Activated CD8-positive, alpha-beta memory T cell treated with anti-CD3 and anti-CD28 coated beads for 4 hours (primary cell): ENCODE results near the gene PPM1H.
"Not testable (repeated sequence)": the region's sequence is repeated elsewhere in the genome, so short reads cannot be mapped to it uniquely, and the experiment has no call there.

Experiments used
- DNase-seq, 2 donors: peaks; one replicate each; pipeline ENCODE4 v3.0.0-alpha.2; 2020; ENCODE audit warnings: low read depth in 2 of 2

The PPM1H gene

DNA sequence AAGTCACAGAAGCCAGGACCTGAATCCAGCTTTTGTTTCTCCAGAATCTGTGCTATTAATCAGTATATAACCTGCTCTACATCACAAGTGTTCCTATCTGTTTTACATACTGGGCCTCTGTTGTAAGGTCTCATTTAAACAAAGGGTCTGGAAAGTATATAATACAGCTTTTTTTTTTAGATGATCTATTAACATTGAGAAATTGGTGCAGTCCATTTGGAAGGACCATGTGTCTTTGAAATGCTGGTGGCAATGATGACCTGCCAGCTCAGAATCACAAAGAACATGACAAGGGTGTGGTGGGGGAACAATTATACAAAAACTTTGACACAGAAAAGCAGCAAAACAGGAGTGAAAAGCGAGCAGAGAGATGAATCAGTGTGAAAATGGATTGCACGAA lies 164.6 kb downstream of the PPM1H start:
- DNase-seq: no peak

DNA sequence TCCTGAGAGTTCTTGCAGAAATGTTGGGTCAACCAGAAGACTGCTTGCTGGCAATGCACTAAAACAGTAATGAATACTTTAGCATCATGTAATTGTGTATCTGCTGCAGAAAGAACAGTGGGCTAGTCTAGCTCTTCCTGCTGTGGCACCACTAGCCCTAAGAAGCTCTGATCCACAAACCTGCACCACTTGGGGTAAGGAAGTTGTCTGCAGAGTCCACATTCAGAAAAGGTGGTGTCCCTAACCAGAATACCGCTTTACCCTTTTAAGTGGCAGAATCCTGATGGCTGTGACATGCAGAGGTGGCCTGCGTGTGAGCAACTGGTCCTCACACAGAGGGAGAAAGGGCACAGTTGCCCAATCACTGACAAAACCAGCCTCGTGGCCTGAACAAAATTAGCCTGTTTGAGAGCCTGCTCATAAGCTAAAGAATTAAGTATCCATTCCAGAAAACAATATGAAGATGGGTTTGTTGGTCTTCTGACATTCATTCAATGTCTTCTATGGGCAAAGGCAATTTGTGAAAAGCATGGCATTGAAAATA lies 165.8 kb downstream of the PPM1H start:
- no peak for DNase-seq

DNA sequence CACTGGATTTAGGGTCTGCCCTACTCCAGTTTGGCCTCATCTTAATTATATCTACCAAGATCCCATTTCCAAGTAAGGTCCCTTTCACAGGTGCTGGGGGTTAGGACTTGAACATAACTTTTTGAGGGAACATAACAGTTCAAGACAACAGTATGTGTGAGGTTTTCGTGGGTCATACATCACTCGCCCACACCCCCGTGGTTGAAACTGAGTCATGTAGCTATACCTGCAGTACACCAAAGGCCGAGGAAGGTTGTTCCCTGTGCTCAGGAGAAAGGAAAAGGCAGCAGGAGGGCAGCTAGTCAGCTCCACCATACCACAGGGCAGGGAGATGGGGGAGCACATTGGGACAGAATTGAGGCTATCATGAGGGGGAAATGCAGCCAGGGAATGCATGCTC lies 167.0 kb downstream of the PPM1H start:
- DNase-seq: no peak

DNA sequence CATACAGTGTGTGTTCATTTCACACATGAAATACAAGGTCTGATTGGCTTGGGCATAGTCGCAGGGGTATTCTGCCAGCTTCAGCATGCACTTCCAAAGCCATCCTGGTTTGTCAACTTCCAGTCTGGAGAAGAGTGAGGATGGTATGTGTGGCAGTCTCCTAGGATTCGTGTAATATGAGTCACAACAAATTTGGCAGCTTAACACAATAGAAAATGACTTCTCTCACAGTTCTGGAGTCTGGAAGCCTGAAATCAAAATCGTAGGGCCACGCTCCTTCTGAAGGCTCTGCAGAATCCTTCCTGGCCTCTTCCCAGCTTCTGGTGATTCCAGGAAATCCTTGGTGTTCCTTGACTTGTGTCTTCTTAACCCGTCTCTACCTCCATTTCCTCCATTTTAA lies 167.5 kb downstream of the PPM1H start:
- DNase-seq: no peak

DNA sequence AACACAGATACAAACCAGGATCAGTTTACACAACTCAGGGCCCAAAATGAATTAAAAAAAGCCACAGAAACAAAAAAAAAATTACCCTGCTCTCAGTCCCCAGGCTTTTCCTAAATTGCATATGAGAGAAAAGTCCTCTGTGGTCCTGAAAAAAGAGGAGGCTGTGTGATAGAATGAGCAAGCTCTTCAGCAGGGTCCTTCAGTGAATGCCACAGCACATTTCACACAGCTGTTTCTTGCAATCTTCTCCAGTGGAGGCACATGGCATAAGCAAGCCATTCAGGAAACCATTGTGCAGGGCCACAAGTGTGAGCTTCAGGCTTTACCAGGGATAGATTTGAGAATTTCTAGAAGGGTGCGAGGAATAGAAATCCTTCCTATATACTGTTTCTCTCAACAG lies 168.5 kb downstream of the PPM1H start:
- no peak for DNase-seq

DNA sequence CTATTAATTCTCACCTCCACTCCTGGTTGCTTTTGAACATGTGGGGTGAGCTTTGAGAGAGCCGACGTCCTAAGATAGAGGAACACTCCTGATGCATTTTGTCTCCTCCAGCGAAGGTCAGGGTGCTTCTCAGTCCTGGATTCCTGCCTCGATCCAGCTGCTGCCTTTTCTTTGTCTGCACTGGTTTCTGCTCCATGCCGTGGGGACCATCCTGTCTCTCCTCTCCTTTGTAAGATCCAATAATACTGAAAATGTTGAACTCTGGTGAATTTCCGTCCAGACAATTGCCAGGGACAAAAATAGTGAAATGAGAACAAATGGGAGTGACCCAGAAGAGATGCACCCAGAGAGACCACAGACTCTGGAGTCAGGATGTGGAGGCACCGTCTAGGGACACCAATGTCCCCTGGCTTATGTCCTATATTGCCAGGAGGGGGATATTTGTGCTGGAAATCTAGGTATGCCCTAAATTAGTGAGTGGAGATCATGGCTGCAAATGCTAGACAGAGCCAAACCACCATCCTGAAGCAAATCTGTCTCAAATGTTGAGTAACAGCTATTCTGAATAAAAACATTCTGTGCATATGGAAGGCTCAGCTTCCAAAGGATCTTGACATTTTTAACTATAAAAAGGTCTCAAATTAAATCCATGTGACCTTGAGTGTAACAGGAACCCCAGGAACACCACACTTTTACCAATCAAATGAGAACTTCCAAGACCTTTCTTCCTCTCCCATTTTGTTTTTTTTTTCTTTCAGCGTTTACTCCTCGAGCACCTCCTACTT lies 170.9 kb downstream of the PPM1H start:
- no peak for DNase-seq

DNA sequence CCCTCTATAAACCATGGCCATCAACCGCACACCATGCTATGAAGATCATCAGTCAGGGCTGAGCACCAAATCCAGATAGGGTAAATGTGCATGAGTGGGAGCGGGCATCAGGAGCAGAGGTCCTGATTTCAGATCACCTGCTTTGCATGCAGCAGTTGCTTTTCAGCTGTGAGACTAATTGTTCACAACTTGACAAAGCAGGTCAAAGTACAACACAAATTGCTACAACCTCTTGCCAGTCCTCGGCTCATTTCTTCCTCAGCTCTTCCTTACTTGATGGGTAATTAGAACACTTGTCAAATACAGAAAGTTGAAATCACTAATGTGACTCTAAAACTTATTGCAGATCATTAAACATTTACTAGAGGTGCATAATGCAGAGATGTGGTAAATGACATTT lies 171.6 kb downstream of the PPM1H start:
- DNase-seq: no peak

DNA sequence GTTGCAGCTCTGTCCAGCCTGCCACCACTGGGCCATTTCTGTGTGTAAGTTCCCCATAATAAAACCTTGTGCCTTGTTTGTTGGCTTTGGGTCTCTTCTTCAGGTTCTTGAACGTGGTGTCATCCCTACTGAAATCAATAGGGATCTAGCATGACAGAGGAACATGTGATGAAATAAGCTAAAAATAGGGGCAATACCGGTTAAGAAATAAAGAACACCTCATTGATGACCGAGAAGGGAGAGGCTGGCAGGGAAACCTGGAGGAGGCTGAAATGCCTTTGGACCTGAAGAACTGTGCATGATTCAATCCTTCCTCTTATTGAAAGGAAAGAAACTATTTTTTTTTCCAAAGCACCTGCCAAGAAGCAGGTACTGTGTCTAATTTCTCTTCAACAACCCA lies 172.3 kb downstream of the PPM1H start:
- no peak for DNase-seq

DNA sequence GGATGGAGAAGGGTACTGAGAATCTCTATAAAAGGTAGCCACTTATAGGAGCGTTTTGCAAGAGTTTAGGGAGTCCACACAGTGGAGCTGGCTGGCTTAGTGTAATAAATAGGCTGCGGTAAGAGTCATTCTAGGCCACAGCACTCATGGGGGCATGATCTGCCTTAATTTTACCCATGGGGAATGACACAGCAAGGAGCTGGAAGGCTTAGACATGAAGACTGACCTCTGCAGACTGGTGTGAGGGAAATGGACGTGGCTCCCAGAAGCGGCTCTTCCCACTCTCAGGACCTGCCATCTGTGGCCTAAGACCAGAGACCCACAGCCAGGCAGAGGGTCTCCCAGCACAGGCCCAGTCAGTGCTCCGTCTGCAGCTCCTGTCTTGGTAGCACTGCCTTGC lies 173.3 kb downstream of the PPM1H start:
- DNase-seq: no peak

DNA sequence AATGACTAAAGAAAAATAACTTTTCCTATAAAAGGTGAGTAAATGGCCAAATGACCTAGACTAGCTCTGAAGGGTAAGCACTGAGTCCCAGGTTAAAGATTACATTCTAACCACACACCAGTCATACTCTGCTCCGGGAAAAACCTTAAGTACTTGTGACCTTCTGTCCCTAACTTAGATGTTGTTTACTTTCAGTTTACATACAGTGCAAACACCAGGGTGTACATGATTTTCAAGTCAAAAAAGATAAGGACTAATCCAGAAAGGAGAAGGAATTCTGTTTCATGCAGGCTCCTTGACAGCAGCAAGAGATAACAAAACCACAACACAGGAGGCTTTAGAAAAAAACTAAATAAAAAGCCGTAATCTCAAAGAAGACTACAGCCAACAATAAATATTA lies 174.2 kb downstream of the PPM1H start:
- DNase-seq: no peak

DNA sequence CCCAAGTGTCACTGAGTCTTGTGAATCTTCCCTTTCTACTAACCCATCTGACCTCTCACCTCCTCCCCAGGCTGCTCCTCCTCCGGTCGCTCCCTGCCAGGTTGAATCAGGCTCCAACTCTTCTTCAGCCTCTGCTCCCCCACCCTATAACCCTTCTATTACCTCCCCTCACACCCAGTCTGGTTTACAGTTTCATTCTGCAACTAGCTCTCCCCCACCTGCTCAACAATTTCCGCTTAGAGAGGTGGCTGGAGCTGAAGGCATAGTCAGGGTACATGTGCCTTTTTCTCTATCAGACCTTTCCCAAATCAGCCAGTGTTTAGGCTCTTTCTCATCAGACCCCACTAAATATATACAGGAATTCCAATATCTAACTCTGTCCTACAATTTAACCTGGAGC lies 174.6 kb downstream of the PPM1H start:
- not testable (repeated sequence) for DNase-seq

DNA sequence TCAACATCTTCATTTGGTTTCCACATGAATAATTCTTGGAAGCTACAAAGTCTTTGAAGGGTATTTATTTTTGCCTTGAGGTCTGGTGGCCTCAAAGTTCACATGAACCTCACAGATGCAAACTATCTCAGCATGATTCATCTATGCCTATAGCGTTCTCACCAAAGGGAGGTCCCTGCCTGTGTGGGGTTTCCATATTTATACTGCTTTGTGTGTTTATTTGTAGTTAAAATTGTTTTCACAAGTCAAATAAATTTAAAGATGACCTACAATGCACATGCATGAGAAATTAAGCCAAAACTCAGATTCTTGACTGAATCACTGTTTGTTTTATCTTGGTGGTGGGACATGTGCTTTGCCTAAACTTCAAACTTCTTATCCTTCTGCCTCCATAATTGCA lies 176.7 kb downstream of the PPM1H start:
- DNase-seq: no peak

DNA sequence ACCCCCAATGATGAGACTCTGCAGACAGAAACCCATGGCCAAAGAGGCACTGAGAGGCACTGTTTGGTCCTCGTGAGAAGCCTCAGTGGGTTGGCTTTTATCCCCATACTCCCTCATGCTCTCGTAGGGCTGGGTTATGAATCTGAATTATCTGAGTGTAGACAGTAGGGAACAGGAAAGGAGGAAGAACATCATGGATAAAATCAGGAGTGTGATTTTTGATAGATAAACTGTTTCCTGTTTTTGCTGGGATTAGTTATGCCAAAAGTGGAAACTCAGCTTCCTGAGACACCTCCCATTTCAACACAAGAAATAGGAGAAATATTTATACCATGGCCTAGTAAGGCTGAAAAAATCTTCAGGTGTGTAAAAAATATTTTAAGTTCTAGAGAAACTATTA lies 177.9 kb downstream of the PPM1H start:
- DNase-seq: no peak

DNA sequence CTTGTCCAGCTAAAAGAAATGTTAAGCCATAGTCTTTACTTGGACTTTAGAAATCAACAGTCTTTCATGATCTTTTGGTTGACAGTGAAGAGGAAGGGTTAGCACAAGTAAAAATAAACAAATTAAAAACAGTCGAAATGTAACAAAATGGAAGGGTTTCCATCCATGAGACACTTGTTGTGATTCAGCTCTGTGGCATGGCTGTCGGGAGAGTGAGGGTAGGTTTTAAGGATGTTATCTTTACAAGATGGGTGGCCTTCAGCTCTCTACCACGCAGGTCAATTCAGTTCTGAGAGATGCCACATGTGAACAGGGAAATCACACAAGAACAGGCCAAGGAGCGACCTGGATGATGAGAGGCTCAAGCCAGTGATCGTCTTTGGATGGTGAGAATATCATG lies 180.2 kb downstream of the PPM1H start:
- no peak for DNase-seq

DNA sequence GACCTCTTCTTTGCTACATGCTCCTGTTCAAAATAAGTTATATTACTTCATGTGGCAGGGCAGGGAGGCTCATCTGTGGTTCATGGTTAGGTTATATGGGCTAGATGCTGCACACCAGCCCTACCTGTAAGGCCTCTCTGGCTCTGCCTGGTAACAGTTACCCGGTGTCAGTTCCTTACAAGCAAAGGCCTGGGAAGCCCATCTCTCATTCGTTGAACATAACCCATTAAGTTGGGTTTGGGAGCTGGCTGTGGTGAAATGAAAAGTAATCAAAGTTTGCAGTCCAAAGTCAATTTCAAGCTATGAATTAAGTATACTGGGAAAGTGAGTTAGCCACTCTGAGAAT lies 183.2 kb downstream of the PPM1H start:
- DNase-seq: no peak

DNA sequence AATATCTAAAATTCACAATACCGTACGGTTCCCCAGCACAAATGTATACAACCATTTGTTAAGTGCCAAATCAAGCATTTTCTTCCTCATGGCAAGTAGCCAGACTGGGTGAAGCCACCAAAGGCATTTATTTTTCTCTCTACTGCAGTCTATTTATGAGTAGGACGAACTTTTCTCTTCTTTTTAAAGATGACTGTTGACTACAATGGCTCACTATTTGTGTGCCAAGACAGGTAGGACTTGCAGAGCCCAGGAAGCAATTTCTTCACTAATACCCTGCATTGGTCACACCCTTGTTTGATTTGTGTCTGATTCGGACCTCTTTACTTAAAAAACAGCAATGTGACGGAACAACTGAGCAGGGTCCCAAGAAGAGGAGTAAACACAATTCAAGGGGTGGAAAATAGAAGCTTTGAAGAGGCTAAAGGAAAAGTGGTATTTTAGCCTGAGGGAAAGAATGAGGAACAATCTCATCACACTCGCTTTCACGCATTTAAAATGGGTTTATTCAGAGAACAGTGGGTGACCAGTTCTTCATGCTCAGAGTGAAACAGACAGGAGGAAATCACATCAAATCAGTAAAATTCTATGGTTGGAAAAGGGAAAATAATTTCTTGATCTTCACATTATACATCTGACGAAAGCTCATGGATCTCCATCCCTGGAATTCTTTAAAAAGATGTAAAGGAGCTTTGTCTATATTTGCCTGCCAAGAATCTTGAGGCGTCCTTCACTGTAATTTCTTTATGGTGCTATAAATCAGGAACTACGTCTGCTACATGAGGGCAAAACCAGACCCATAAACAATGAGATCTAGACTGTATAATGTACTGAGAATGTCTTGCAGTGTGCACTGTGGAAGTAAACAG lies 183.8 kb downstream of the PPM1H start:
- no peak for DNase-seq

DNA sequence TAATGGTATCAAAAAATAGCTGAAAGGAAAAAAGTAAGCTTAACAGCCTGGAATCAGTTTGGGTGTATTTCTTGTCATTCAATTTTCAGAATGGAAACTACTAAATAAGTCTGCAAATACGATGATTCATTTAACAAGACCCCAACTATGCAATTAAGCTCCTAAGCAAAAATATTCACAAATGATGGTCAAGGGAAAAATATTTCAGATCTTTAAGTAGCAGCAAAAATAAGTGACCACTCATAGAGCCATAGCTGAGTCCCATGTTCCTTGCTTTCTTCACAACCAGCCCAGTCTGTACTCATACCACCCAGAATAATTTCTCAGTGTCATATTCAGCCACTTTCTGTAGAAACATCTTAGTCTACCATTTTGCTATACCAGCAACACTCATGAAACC lies 185.4 kb downstream of the PPM1H start:
- no peak for DNase-seq

DNA sequence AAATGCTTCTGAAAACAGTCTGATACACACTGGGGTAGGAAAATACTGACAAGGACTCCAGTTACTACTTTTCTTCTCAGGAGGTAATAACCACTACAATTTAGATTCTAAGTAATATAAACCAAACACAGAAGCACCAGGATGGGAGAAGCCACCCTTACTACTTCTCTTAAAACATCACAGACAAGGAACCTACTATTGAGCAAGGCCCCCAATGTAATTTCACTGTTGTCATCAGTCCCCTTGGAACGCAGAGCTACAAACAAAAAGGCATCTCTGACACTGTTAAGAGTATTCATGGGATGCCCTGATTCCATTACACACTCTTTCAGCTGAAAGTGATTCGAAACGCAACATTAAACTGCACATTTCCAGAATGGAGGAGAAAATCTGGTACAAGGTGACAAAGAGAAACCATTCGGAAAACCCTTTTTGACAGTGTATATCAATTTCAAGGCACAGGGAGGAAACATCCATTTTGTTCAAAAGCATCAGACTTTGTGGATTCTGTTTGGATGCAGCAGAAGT lies 185.9 kb downstream of the PPM1H start:
- DNase-seq: no peak

DNA sequence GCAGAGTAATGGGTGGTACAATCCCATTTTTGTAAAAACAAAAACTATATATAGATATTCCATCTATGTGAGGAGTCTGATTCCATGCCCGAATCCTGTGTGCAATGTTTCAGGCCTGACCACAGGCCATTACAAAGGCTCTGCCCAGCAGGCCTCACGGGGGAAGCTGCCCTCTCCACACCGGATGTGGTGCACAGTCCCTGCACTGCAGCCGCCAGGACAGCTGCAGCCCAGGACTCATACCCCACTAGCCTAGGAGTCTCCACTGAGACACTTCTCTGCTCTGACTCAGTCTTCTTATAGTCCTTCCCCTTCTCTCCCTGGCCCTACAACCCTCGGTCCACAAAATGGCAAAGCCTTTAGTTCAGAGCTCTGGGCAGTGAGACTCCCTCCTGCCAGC lies 190.4 kb downstream of the PPM1H start:
- DNase-seq: no peak

DNA sequence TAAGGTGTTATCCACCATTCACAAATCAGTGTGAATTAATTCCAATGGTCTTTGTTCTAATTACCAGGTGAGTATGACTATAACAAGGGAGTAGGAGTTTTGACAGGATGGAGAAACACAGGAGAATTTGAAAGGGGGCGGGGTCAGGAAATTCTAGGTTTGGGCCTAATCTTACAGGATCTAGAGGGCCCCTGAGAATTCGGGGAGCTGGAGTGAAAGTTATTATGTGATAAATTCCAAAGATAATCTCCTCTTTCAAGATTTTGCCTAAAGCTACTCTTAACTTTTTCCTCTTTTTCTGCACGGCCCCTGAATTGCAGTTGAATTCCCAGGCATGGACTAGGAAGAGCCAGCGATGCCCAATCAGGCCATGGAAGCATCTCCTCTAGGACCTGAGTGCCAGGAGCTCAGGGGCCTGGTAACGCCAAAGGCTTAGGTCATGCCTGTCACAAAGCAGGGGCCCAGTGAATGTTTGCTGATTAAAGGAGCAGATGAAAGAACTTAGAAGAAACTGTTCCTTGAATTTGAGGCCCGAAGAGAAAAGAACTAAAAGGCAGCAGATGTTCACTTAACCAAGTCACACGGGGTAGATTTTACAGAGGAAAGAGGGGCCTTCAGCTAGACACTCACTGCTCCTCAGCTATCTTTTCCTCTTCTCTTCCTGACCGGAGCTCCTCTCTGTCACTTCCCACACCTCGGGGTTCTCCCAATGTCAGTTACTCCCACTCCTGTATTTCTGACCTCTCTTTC lies 195.5 kb downstream of the PPM1H start:
- DNase-seq: no peak

DNA sequence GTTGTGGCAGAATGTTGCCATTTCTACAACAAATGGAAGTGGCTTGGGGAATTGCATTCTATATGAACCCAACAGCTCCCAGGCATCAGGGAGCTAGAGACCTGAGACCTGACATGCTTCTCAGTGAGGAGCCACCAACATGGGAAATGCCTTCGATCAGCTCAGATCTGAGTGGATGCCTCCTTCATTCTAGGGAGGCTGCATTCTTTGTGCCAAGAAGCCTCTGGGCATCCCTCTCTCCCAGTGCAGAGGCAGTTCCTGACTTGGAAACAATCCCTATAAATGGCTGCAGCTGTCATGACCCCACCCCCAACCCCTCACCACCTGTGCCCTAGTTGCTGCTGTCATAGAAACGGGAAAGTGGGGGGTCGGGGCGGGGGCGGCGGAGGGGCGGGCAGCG lies 196.3 kb downstream of the PPM1H start:
- no peak for DNase-seq

DNA sequence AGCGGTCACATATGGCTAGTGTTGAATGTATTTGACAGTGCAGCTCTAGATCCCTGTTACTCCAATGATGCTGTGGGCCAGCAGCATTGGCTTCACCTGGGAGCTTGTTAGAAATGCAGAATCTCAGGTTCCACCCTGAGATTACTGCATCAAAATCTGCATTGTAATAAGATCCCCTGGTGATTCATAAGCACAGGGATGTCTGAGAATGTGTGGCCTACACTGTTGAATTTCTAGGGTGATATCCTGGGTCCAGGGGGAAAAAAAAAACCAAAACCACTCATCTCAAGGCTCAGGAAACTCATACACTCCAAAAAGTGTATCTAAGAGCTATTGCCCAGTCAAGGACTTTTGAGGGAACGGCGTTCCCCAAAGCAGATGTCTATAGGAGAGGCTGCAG lies 196.8 kb downstream of the PPM1H start:
- no peak for DNase-seq
